Ishikawa (cell line): ENCODE measurements around the gene DENND4A.

Experiments used
- CEBPB ChIP-seq: IDR thresholded peaks from 2 replicates; pipeline ENCODE4 v1.6.1; 2012
- CREB1 ChIP-seq: IDR thresholded peaks from 2 replicates; pipeline ENCODE4 v1.6.1; 2012; ENCODE audit warnings: low read depth
- EP300 ChIP-seq: IDR thresholded peaks from 2 replicates; pipeline ENCODE4 v1.6.1; 2012; ENCODE audit warnings: borderline replicate concordance
- FOXM1 ChIP-seq: IDR thresholded peaks from 2 replicates; pipeline ENCODE4 v1.6.1; 2012; ENCODE audit warnings: low read depth, borderline replicate concordance
- MAX ChIP-seq: IDR thresholded peaks from 2 replicates; pipeline ENCODE4 v1.6.1; 2012
- REST ChIP-seq: IDR thresholded peaks from 2 replicates; pipeline ENCODE4 v1.6.1; 2012; ENCODE audit warnings: low read depth, mild to moderate bottlenecking
- TAF1 ChIP-seq: IDR thresholded peaks from 2 replicates; pipeline ENCODE4 v1.6.1; 2012; ENCODE audit warnings: low read depth, mild to moderate bottlenecking
- TCF12 ChIP-seq: IDR thresholded peaks from 2 replicates; pipeline ENCODE4 v1.6.1; 2012; ENCODE audit warnings: low read depth

- TF ChIP-seq MAX (no peak), CEBPB (no peak), CREB1 (no peak), EP300 (no peak), REST (no peak), TCF12 (no peak), TAF1 (no peak), FOXM1 (no peak)
Measured at GRCh38 chr15:65642594-65642993, 149.5 kb downstream of the DENND4A start.
